ENCODE data around the gene UQCR10. TPM values are rescaled to one million over a fixed set of nuclear protein-coding genes. Genes with fewer than 3 reads are reported as not detected.

UQCR10 gene
- total and polyA plus RNA-seq, 4 donors = 67.5 to 290 (median 133) TPM

GRCh38 chr22:29813126-29813525 lies 46.0 kb downstream of the UQCR10 start:
- Histone ChIP-seq H3K9me3 (ENCODE audit: control insufficient read depth in 4 of 4, insufficient read depth in 3 of 4, low read length in 3 of 4) (no peaks in the 10 kb centered on the region), H3K27me3 (ENCODE audit: control insufficient read depth in 3 of 3, insufficient read depth in 3 of 3, low read length in 2 of 3) (no peaks in the 10 kb centered on the region), H3K9ac (ENCODE audit: insufficient read depth in 1 of 2, low read length in 2 of 2) (no peak overlapping the region), H3K4me3 (no peak overlapping the region), H3K4me1 (ENCODE audit: control insufficient read depth in 5 of 5, insufficient read depth in 5 of 5, low read length in 5 of 5) (peaks cover 0 to 4% (median 0%) of the 10 kb centered on the region in 5 donors), H3K27ac (ENCODE audit: low read depth in 1 of 2, low read length in 1 of 2) (no peak overlapping the region), H3K36me3 (ENCODE audit: control insufficient read depth in 4 of 4, insufficient read depth in 4 of 4, low read length in 4 of 4) (peaks cover 29 to 45% (median 31%) of the 10 kb centered on the region in 4 donors)
- no peak for TF ChIP-seq CTCF (IDR thresholded peaks at IDR 0.05; ENCODE audit: control extremely low read depth, extremely low read depth)
- ATAC-seq (ENCODE audit: insufficient read depth, low FRiP score) (no peak), DNase-seq (no peak)
- 84 to 93% methylated on average over 8 of the region's 8 CpGs for WGBS, 2 donors

- ATAC-seq (ENCODE audit: insufficient read depth, low FRiP score) = no peak
- Histone ChIP-seq H3K36me3 (ENCODE audit: control insufficient read depth in 4 of 4, insufficient read depth in 4 of 4, low read length in 4 of 4) (peaks cover 29 to 40% (median 30%) of the 10 kb centered on the region in 4 donors), H3K9ac (ENCODE audit: insufficient read depth in 1 of 2, low read length in 2 of 2) (no peak overlapping the region), H3K27me3 (ENCODE audit: control insufficient read depth in 3 of 3, insufficient read depth in 3 of 3, low read length in 2 of 3) (no peaks in the 10 kb centered on the region), H3K9me3 (ENCODE audit: control insufficient read depth in 4 of 4, insufficient read depth in 3 of 4, low read length in 3 of 4) (no peaks in the 10 kb centered on the region), H3K4me3 (no peak overlapping the region), H3K4me1 (ENCODE audit: control insufficient read depth in 5 of 5, insufficient read depth in 5 of 5, low read length in 5 of 5) (peaks cover 0 to 4% (median 0%) of the 10 kb centered on the region in 5 donors), H3K27ac (ENCODE audit: low read depth in 1 of 2, low read length in 1 of 2) (no peak overlapping the region)
- no peak for TF ChIP-seq CTCF (IDR thresholded peaks at IDR 0.05; ENCODE audit: control extremely low read depth, extremely low read depth)
- WGBS, 2 donors = 78 to 87% methylated on average over 3 of the region's 3 CpGs
- no peak for DNase-seq
Measured at GRCh38 chr22:29813563-29813962, 46.4 kb downstream of the UQCR10 start.

GRCh38 chr22:29814003-29814402 lies 46.8 kb downstream of the UQCR10 start:
- Histone ChIP-seq H3K4me1 (ENCODE audit: control insufficient read depth in 5 of 5, insufficient read depth in 5 of 5, low read length in 5 of 5) (peaks cover 0 to 5% (median 0%) of the 10 kb centered on the region in 5 donors), H3K9me3 (ENCODE audit: control insufficient read depth in 4 of 4, insufficient read depth in 3 of 4, low read length in 3 of 4) (no peaks in the 10 kb centered on the region), H3K36me3 (ENCODE audit: control insufficient read depth in 4 of 4, insufficient read depth in 4 of 4, low read length in 4 of 4) (peaks cover 29 to 43% (median 30%) of the 10 kb centered on the region in 4 donors), H3K4me3 (no peak overlapping the region), H3K27me3 (ENCODE audit: control insufficient read depth in 3 of 3, insufficient read depth in 3 of 3, low read length in 2 of 3) (no peaks in the 10 kb centered on the region), H3K9ac (ENCODE audit: insufficient read depth in 1 of 2, low read length in 2 of 2) (no peak overlapping the region), H3K27ac (ENCODE audit: low read depth in 1 of 2, low read length in 1 of 2) (no peak overlapping the region)
- no peak for ATAC-seq (ENCODE audit: insufficient read depth, low FRiP score)
- WGBS, 2 donors = 86 to 96% methylated on average over 5 of the region's 5 CpGs
- TF ChIP-seq CTCF (IDR thresholded peaks at IDR 0.05; ENCODE audit: control extremely low read depth, extremely low read depth) = no peak
- no peak for DNase-seq

- Histone ChIP-seq H3K9ac (ENCODE audit: insufficient read depth in 1 of 2, low read length in 2 of 2) (no peak overlapping the region), H3K9me3 (ENCODE audit: control insufficient read depth in 4 of 4, insufficient read depth in 3 of 4, low read length in 3 of 4) (no peaks in the 10 kb centered on the region), H3K4me3 (no peak overlapping the region), H3K27ac (ENCODE audit: low read depth in 1 of 2, low read length in 1 of 2) (no peak overlapping the region), H3K36me3 (ENCODE audit: control insufficient read depth in 4 of 4, insufficient read depth in 4 of 4, low read length in 4 of 4) (peaks cover 24 to 49% (median 28%) of the 10 kb centered on the region in 4 donors), H3K4me1 (ENCODE audit: control insufficient read depth in 5 of 5, insufficient read depth in 5 of 5, low read length in 5 of 5) (peaks cover 0 to 5% (median 0%) of the 10 kb centered on the region in 5 donors), H3K27me3 (ENCODE audit: control insufficient read depth in 3 of 3, insufficient read depth in 3 of 3, low read length in 2 of 3) (no peaks in the 10 kb centered on the region)
- DNase-seq = no peak
- ATAC-seq (ENCODE audit: insufficient read depth, low FRiP score) = no peak
- WGBS, 2 donors = 88% methylated on average over 4 of the region's 4 CpGs
- no peak for TF ChIP-seq CTCF (IDR thresholded peaks at IDR 0.05; ENCODE audit: control extremely low read depth, extremely low read depth)
Measured at GRCh38 chr22:29815580-29815979, 48.4 kb downstream of the UQCR10 start.
